Fibroblast of gingiva (primary cell): Measurements from ENCODE around the gene TMEM184B.

Experiments used
- DNase-seq: peaks from one replicate; pipeline ENCODE4 v3.0.0-alpha.2; 2011; ENCODE audit warnings: low read depth

TMEM184B gene

GRCh38 chr22:38205261-38206128, 67.3 kb downstream of the TMEM184B start:
- peak; percentile 80 for DNase-seq

DNA sequence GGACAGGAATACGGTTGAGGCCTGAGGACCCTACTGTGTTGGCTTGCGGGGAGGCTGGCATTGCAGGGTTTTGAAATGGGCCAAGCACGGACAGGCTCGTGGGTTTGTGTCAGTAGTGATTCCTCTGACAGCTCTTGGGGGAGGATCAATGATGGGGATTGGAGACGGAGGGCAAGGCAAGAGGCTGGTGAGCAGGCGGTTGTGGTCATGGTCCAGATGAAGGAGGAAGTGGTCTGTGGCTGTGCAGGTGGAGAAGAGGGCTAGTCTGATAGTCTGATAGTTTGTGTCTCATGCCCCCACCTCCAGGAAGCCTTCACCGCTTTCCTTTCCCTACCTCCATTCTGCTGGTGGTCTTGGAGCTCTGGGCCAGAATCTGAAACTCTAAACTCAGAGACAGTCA, 68.0 kb downstream of the TMEM184B start:
- no peak for DNase-seq

- DNase-seq: no peak
Measured at GRCh38 chr22:38203855-38204514, 68.8 kb downstream of the TMEM184B start.

DNA sequence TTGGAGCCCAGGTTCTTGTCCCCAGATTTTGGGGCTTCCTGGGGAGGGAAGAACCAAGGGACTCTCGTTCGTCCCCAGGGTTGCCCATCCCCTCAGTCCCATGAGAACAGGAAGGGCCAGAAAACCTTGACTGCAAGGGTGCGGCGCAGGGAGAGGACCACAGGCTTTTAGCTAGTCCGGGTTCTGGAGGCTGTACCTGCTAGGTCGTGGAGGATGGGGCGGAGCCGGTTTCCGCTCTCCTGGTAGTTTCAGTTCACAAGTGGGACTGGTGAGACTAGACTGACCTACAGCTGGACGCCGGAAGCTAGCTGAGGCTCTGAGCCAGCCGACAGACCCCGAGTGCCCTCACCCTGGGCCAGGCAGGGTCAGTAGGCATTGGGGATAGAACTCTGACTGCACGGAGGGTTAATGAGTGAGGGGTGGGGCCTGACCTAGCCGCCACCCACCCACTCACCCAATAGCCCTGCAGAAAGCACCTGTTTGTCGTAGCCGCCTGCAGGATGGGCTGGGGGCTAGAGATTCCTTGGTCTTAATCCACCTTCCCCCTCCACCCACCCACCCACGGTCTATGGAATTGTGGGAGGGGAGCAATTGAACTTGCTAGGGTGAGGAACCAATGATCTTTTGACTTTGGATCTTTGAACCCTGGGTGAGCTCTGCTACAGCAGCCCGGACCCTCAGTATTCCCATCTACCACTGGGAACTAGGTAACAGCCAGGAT, 69.6 kb downstream of the TMEM184B start:
- no peak for DNase-seq

DNA sequence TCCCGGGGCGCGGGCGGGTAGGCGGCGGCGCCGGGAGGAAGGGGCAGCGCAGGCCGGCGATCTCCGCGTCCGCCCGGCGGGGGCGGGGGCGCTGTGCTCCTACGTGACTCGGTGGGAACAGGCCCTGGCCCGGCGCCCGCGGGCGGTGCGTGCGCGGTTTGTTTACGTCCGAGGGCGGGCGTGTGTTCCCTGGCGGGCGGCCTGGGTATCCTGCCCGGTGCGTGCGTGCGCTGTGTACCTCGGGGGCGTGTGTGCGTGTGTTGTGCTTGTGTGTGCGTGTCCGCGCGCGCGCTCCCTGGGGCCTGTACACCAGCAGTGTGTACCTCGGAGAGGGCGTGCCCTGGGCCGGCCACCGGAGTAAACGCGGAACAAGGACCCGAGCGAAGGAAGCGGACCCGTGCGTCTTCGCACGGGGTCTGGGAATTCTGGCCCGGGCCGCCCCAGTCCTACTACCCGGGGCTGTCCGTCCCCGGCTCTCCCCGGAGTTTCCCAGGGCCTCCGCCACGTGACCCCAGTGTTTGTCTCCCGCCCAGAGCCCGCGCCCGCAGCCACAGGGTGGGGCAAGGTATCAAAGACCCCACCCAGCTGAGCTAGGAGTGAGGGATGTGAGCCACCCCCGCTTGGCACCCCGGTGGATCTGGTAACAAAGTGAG, 70.2 kb downstream of the TMEM184B start:
- DNase-seq: peak; percentile 92

GRCh38 chr22:38201711-38202436, 70.9 kb downstream of the TMEM184B start, which contains the start of gene MAFF:
Gene MAFF, plus strand, starts transcription at chr22:38201994. Its CDS starts 11,860 bp downstream, at chr22:38213854.
- peak; percentile 97 for DNase-seq

DNA sequence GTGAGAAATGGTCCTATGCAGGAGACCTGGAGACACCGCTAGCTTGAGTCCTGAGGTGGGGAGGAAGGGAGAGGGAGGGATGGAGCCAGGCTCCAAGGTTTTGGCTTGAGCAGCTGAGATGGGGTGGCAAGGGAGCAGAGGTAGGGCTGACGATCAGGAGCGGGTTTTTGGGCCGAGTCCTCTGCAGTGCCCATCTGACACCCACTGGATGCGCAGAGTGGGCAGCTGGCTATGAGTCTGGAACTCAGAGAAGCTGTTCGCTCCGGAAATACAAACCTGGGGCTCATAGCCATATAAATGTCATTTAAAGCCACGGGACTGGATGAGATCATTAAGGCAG, 71.5 kb downstream of the TMEM184B start:
- no peak for DNase-seq

DNA sequence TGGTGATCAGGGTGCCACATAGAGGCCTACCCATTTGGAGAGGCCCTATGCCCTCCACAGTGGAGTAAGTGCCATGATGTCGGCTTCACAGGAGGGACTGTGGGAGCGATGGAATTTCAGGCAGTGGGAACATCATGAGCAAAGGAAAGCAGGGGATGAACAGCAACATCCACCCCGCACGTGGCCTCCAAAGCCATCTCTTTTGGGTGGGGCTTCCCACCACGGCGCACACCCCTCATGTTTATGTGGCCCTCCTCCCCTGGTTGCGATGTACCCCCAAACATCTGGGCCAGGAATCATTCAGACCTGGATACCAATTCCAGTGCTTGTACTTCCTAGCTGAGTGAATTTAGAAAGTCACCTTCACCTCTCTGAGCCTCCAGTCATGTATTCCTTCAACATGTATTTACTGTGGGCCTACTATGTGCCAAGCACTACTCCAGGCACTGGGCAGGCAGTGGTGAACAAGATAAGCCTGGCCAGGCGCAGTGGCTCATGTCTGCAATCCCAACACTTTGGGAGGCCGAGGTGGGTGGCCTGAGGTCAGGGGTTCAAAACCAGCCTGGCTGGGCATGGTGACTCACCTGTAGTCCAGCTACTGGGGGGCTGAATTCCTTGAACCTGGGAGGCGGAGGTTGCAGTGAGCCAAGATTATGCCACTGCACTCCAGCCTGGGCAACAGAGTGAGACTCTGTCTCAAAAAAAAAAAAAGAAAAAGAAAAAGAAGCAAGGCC, 72.8 kb downstream of the TMEM184B start:
- no peak for DNase-seq

DNA sequence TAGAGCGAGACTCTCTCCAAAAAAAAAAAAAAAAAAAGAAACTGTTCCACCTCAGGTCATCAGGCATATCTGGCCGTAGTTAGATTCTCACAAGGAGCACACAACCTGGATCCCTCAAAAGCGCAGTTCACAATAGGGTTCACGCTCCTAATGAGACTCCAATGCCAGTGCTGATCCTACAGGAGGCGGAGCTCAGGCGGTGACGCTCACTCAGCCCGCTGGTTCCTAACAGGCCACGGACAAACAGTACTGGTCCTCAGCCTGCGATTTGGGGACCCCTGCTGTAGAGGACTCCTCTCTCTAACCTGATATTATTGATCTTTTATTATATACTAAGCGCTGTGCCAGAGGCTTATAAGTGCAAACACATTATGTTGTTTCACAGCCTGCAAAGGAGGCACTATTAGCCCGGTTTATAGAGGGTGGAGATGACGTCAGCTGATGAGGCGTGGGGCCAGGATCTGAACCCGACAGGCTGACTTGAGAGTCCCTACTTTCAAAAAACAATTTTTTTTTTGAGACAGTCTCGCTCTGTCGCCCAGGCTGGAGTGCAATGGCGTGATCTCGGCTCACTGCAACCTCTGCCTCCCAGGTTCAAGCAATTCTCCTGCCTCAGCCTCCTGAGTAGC, 75.9 kb downstream of the TMEM184B start:
- no peak for DNase-seq

DNA sequence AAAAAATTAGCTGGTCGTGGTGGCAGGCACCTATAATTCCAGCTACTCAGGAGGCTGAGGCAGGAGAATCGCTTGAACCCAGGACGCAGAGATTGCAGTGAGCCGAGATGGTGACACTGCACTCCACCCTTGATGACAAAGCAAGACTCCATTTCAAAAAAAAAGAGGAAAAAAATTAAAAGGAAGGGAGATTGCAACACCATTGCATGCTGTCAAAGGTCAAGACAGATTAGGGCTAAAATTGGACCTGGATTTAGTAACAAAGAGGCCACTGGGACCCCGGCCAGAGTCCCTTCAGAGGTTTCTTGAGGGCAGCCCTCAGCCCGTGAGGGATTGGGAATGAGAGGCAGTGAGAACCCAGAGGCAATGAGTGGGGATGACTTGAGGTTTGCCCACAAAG, 79.2 kb downstream of the TMEM184B start:
- no peak for DNase-seq

DNA sequence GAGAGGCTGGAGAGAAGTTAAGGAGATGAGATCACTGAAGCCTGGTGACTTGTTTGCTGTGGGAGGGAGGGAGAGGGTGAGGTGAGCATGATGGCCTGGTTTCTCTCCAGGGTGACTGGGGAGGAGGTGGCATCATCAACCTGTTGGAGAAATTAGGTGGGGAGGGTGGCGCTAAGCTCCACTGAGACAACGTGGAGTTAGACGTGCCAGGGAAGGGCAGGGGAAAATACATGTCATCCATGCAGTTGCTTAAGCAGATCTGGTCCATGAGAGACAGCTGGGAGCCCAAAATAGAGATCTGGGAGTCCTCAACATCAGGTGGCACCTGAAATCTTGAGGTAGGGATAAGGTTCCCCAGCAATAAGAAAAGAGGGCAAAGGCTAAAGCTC, 80.3 kb downstream of the TMEM184B start:
- no peak for DNase-seq

DNA sequence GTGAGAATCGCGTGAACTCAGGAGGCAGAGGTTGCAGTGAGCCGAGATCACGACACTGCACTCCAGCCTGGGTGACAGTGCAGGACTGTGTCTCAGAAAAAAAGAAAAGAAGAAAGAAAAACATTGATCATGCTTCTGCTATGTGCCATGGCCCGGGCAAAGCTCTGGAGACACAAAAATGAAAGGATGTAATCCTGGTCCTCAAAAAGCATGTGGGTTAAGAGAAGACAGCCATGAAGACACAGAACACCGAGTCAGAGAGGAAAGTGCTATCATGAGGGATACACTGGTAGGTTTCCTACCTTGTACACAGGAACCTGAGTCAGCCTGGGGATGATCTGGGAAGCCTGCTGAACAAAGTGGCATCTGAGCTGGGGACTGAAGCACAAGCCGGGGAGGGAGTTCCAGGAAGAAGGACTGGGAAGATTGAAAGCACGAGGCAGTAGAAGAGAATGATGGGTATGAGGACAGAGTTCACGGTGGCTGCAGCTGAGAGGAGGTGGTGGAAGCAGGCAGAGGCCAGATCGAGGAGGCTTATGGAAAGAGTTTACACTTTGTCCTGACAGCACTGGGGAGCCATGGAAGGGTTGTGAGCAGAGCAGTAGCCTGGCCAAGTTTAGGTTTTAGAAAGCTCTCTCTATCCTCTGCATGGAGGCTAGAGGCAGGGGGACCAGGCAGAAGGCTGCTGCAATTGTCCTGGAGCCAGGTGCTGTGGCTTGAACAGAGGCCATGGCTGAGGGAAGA, 80.9 kb downstream of the TMEM184B start:
- no peak for DNase-seq

GRCh38 chr22:38191055-38191454, 81.8 kb downstream of the TMEM184B start:
- DNase-seq: no peak

DNA sequence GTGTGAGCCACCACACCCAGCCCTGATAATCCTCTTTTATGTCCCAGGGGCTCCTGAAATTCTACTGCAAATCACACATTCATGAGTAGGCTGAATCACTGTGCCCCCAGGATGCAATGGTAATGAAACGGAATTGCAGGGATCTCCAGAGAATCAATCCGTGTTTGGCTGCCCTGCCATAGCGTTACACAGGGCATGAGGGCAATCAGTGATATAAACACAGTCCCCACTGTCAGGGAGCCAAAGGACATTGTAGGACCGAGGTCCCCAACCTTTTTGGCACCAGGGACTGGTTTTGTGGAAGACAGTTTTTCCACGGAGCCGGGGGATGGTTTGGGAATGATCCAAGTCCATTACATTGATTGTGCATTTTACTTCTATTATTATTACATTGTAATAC, 82.2 kb downstream of the TMEM184B start:
- no peak for DNase-seq

DNA sequence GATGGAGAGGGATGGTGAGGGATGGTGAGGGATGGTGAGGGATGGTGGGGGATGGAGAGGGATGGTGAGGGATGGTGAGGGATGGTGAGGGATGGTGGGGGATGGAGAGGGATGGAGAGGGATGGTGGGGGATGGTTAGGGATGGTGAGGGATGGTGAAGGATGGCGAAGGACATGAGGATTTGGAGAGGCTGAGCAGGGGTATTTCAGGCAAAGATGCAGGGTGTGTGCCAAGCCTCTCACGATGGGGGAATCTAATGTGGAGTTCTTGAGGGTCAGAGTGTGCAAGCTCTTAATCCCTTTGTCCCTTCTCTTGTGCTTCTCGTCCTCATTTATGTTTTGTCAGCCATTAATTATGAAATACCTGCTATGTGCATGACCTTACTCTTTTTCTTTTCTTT, 83.7 kb downstream of the TMEM184B start:
- no peak for DNase-seq

- peak; percentile 58 for DNase-seq
Measured at GRCh38 chr22:38187413-38188212, 85.2 kb downstream of the TMEM184B start.

DNA sequence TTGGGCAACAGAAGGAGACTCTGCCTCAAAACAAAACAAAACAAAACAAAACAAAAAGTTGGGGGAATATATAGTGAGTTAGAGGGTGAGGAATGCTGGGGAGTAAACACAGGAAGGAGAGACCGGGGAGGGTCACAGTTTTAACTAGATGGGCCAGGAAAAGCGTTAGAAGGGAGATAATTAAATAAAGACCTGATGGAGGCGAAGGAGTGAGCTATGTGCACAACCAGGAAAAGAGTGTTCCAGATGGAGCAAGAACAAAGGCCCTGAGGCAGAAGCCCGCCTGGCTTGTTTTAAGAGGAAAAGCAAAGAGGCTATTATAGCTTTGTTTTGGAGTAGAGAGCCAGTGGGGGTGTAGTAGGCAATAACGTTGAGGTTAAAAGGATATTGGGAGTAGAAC, 86.4 kb downstream of the TMEM184B start:
- peak; percentile 46 for DNase-seq

DNA sequence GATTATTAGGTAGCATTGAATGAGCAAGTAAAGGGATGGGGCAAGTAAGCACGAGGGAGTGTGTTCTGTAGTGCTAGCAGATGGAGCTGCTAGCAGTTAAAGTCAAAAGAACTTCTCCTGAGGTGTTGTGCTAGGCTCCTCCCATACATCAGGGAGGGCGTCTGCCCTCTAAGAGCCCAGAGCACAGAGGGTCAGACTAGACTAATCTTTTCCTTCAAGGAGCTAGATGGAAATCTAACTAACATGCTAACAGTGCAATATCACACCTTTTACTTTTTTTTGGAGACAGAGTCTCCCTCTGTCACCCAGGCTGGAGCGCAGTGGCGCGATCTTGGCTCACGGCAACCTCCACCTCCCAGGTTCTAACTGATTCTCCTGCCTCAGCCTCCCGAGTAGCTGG, 88.0 kb downstream of the TMEM184B start:
- DNase-seq: no peak
